Measurements from ENCODE around the gene NAT9.

Gene NAT9

GRCh38 chr17:74775409-74776043, 619 bp downstream of the NAT9 start:
- no peak for DNase-seq
- peak overlapping the region; percentile 89 for H3K4me3 ChIP-seq (ENCODE audit: low read depth, low read length)
- peaks cover 34% of the 10 kb centered on the region for H3K36me3 ChIP-seq (replicated peaks)
- TF ChIP-seq CTCF (IDR thresholded peaks at IDR 0.05; ENCODE audit: low read depth, low read length, missing control alignments): no peak
- in situ Hi-C loops (cut with HindIII; ENCODE audit: low pct_ligation_motif_present, low sequenced_read_pairs): no loop called here
- peak overlapping the region; percentile 64 for H3K27ac ChIP-seq
- no peaks in the 10 kb centered on the region for H3K27me3 ChIP-seq (replicated peaks)

GRCh38 chr17:74773871-74774286, 2.3 kb downstream of the NAT9 start:
- TF ChIP-seq CTCF (IDR thresholded peaks at IDR 0.05; ENCODE audit: low read depth, low read length, missing control alignments): no peak
- in situ Hi-C loops (cut with HindIII; ENCODE audit: low pct_ligation_motif_present, low sequenced_read_pairs): no loop called here
- Histone ChIP-seq H3K27me3 (replicated peaks) (no peaks in the 10 kb centered on the region), H3K36me3 (replicated peaks) (peaks cover 34% of the 10 kb centered on the region), H3K4me3 (ENCODE audit: low read depth, low read length) (no peak overlapping the region), H3K27ac (peak overlapping the region; percentile 3)
- DNase-seq: peak; percentile 63

GRCh38 chr17:74773414-74773813, 2.7 kb downstream of the NAT9 start:
- in situ Hi-C loops (cut with HindIII; ENCODE audit: low pct_ligation_motif_present, low sequenced_read_pairs): no loop called here
- Histone ChIP-seq H3K4me3 (ENCODE audit: low read depth, low read length) (no peak overlapping the region), H3K27ac (peak overlapping the region; percentile 3), H3K27me3 (replicated peaks) (no peaks in the 10 kb centered on the region), H3K36me3 (replicated peaks) (peaks cover 34% of the 10 kb centered on the region)
- no peak for DNase-seq
- TF ChIP-seq CTCF (IDR thresholded peaks at IDR 0.05; ENCODE audit: low read depth, low read length, missing control alignments): no peak

- in situ Hi-C loops (cut with HindIII; ENCODE audit: low pct_ligation_motif_present, low sequenced_read_pairs): no loop called here
- TF ChIP-seq CTCF (IDR thresholded peaks at IDR 0.05; ENCODE audit: low read depth, low read length, missing control alignments): no peak
- Histone ChIP-seq H3K36me3 (replicated peaks) (peaks cover 34% of the 10 kb centered on the region), H3K27me3 (replicated peaks) (no peaks in the 10 kb centered on the region), H3K27ac (no peak overlapping the region), H3K4me3 (ENCODE audit: low read depth, low read length) (no peak overlapping the region)
- DNase-seq: no peak
Observed at GRCh38 chr17:74772053-74772452, 4.1 kb downstream of the NAT9 start.

- H3K27me3 ChIP-seq (replicated peaks): no peaks in the 10 kb centered on the region
- peaks cover 34% of the 10 kb centered on the region for H3K36me3 ChIP-seq (replicated peaks)
- TF ChIP-seq CTCF (IDR thresholded peaks at IDR 0.05; ENCODE audit: low read depth, low read length, missing control alignments): no peak
- DNase-seq: no peak
- no peak overlapping the region for H3K4me3 ChIP-seq (ENCODE audit: low read depth, low read length)
- in situ Hi-C loops (cut with HindIII; ENCODE audit: low pct_ligation_motif_present, low sequenced_read_pairs): no loop called here
- no peak overlapping the region for H3K27ac ChIP-seq
Observed at GRCh38 chr17:74771319-74771914, 4.7 kb downstream of the NAT9 start.

Data from brain microvascular endothelial cell (primary cell).